ENCODE data around the gene ADAMTSL3.
"Not testable (repeated sequence)": the region's sequence is repeated elsewhere in the genome, so short reads cannot be mapped to it uniquely, and the experiment has no call there.

Gene ADAMTSL3

GRCh38 chr15:83991163-83991562 lies 337.2 kb downstream of the ADAMTSL3 start:
- no peak for DNase-seq

- DNase-seq = no peak
Measured at GRCh38 chr15:83992324-83993031, 338.6 kb downstream of the ADAMTSL3 start.

GRCh38 chr15:83993591-83993990 lies 339.7 kb downstream of the ADAMTSL3 start:
- DNase-seq = no peak

- no peak for DNase-seq
Measured at GRCh38 chr15:83998486-83998885, 344.6 kb downstream of the ADAMTSL3 start.

GRCh38 chr15:83999396-84000135 lies 345.6 kb downstream of the ADAMTSL3 start:
- no peak for DNase-seq

GRCh38 chr15:84001037-84001436 lies 347.1 kb downstream of the ADAMTSL3 start:
- DNase-seq = no peak

GRCh38 chr15:84001655-84002054 lies 347.7 kb downstream of the ADAMTSL3 start:
- DNase-seq = no peak

- no peak for DNase-seq
Measured at GRCh38 chr15:84003791-84004503, 350.0 kb downstream of the ADAMTSL3 start.

GRCh38 chr15:84006421-84006820 lies 352.5 kb downstream of the ADAMTSL3 start:
- DNase-seq = no peak

- DNase-seq = no peak
Measured at GRCh38 chr15:84009616-84010015, 355.7 kb downstream of the ADAMTSL3 start.

GRCh38 chr15:84010246-84010645 lies 356.3 kb downstream of the ADAMTSL3 start:
- DNase-seq = no peak

GRCh38 chr15:84016371-84016770 lies 362.4 kb downstream of the ADAMTSL3 start:
- no peak for DNase-seq

- DNase-seq = no peak
Measured at GRCh38 chr15:84022516-84022915, 368.6 kb downstream of the ADAMTSL3 start.

GRCh38 chr15:84023636-84024035 lies 369.7 kb downstream of the ADAMTSL3 start:
- DNase-seq = no peak

GRCh38 chr15:84033793-84034553 lies 380.1 kb downstream of the ADAMTSL3 start:
- DNase-seq = no peak

GRCh38 chr15:84034578-84035398 lies 380.9 kb downstream of the ADAMTSL3 start:
- DNase-seq = no peak

- DNase-seq = no peak
Measured at GRCh38 chr15:84035399-84035766, 381.5 kb downstream of the ADAMTSL3 start.

GRCh38 chr15:84037301-84037700 lies 383.4 kb downstream of the ADAMTSL3 start:
- DNase-seq = no peak

GRCh38 chr15:84042434-84043056 lies 388.6 kb downstream of the ADAMTSL3 start:
- DNase-seq = not testable (repeated sequence)

- no peak for DNase-seq
Measured at GRCh38 chr15:84046064-84046637, 392.2 kb downstream of the ADAMTSL3 start.

GRCh38 chr15:84049480-84049879 lies 395.6 kb downstream of the ADAMTSL3 start:
- not testable (repeated sequence) for DNase-seq
